Ramos (cell line): Measurements from ENCODE around the gene VPS4B.
"Not testable (repeated sequence)": the region's sequence is repeated elsewhere in the genome, so short reads cannot be mapped to it uniquely, and the experiment has no call there.

Experiments used
- in situ Hi-C: fragments of 300-500 bp; cut with MboI; formaldehyde crosslinking; loops from one replicate; pipeline ENCODE4 v1.14.3; 2022; ENCODE audit warnings: low sequenced_read_pairs; ENCODE audit not compliant: unreplicated experiment

VPS4B gene

DNA sequence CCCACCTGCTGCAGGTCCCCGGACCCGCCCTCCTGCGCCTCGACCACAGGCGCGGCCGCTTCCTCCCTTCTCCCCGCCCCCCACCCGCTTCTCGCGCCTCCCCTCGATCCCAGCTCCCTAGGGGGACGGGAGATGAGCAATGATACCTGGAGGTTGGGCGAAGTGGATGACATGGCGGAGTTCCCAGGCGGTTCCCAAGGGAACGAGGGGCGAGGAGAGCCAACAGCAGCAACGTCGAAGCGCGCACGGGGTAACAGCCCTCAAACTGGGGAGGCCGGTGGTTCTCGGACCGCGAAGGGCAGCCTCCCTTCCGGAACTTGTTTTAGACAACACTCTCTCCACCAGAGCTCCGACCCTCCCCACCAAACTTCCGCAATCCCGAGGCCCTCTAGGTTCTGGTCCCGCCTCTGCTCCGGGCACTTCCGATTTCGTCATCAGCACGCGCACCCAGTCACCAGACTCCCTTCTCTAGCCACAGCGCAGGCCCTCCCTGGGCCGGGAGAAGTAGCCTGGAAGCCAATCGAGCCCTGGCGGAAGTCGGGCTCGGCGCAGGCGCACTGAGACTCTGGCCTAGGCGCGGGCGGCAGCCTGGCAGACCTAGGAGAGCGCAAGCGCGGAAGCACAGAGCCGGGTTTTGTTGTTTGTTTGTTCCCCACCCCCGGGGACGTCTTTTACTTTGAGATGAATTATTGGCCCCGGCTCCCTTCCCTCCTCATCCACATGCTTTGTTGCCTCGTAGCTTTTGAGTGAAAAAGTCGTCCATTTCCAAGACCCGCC, at the start of gene VPS4B:
TSS of gene VPS4B (minus strand) at position 390 of the 777 bp plus-strand sequence. CDS start at position 173, 217 bp downstream.
- in situ Hi-C loops, result no loop called here

DNA sequence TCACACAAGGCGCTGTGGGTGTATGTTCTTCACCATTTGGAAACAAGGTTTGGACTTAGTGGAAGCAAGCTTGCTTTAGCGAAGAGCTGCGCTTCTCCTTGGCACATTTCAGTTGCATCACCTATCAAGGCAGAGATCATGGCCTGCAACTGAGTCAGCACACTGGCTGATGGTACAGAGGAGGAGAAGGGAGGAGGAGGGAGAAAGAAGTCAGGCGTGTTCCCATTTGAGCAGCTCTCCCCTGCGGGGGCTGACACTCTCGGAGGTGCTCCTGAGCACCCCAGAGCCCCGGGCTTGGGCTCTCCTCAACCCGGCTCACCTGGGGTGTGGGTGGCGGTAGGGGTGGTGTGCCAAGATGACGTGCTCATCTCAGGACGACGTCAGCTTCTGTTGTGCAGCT, 48.5 kb upstream of the VPS4B start:
- in situ Hi-C loops, result no loop called here

DNA sequence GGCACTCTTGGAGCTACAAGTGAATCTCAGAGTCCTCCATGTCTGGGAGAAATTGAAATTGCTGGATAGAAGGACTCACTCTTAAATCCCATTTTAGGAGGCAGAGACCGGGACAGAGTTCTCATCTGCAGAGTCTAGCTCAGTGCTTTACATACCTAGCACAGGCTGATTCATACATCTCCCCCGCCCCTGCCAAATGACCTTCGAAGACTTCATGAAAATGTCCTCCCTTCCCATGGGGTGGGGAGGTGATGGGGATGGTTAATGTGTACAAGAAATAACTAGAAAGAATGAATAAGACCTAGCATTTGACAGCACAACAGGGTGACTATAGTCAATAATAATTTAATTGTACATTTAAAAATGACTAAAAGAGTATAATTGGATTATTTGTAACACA, 46.3 kb upstream of the VPS4B start:
- in situ Hi-C loops, result no loop called here

DNA sequence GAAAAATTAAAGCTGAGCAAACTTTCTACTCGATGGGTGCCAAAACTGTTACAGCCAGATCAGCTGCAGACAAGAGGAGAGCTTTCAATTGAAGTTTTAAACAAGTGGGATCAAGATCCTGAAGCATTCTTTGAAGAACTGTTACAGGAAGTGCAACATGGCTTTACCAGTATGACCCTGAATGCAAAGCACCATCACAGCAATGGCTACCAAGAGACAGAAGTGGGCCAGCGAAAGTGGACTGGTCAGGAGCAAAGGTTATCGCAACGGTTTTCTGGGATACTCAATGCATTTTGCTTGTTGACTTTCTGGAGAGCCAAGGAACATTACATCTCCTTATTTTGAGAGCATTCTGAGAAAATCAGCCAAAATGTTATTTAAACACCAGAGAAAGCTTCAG, 45.4 kb upstream of the VPS4B start:
- in situ Hi-C loops, result no loop called here

DNA sequence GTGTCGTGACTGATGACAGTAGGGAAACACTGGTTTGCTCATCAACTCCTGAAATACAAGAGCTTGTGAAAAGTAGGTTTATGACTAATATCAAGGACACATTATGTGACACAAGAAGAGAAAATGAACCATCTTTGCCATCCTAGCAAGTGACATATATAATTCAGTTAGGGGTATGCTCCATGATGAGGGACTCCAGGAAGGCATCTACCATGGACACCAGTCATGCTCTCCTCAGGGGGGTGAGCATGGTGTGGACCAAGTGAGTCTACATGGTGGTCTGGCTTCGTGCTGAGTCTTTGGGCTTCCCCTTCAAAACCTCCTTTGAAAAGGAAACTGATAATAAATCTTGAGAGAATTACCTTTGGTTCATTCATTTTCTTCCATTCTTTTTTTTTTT, 42.8 kb upstream of the VPS4B start:
- in situ Hi-C loops, result no loop called here

DNA sequence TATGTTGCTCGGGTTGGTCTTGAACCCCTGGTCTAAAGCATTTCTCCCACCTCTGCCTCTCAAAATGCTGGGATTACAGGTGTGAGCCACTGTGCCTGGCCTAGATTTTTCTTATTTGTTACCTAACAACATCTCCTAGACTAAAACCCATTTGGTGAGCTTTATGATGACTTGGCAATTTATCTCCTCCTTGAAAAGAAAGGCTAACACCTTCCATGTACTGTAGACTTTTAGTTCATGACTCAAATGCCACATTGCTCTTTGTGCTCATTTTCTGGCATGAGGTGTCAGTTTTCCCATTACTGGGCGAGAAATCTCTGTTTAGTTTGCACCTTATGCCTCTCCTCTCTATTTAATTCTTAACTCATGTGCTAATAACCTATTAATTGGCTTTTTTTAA, 42.2 kb upstream of the VPS4B start:
- in situ Hi-C loops, result no loop called here

DNA sequence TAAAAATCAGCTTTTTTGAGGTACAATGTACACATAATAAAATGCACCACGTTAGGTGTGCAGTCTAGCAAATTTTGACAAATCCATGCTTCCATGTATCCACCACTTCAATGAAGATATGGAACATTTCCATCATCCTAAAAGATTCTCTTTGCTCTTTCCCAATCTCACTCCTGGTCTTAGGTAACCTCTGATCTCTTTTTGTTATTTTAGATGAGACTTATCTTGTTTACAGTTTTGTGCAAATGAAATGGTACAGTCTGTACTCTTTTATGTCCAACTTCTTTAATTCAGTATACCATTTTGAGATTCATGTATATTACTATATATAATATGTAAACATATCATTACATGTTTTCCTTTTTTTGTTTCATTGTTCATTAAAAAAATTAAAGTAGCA, 38.1 kb upstream of the VPS4B start:
- in situ Hi-C loops, result no loop called here

DNA sequence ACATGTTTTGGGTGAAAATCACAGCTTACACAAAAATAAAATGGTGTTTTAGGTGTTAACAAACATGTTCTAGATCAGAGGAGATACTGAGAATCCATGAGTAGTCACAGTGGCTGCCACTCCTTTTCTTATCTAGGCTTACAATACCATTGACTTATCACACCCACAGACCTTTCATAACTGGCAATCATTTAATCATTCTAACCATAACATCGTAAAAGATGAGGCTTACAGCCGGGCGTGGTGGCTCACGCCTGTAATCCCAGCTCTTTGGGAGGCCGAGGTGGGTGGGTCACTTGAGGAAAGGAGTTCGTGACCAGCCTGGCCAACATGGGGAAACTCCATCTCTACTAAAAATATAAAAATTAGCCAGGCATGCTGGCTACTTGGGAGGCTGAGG, 35.7 kb upstream of the VPS4B start:
- in situ Hi-C loops, result no loop called here

DNA sequence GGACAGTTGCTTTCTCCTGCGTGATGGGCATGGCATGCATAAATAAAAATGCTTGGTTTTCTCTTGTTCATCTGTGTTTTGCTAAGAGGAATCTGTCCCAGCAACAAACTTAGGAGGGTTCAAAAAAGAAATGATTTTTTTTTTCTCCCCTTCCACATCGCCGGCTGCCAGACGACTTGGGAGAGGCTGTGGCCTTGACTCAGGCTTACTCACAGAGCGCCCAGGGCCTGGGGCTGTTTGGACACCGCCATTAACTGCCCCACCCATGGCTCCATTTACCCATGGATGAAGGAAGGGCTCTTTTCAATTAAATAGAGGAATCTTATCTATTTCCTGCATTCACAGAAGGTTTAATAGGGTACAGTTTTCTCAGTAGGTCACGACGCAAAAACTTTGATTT, 32.2 kb upstream of the VPS4B start:
- in situ Hi-C loops, result no loop called here

DNA sequence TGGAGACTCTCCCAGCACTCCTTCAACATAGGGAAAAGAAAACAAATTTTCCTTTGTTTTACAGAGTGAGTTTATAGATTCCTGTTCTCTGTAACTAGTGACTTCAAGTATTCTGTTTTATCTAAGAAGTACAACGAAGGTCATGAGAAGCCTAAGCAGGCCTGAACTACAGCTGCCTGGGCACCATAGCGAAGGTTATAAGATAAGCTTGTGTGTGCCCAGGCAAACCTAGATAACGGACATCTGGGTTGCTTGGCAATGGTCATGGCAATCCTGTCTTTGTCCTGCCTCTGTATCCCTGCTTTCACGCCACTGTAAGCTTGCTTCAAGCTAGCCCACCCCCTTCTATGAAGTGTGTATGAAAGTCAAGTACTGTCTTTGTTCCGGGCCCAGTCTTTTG, 30.5 kb upstream of the VPS4B start:
- in situ Hi-C loops, result not testable (repeated sequence)

DNA sequence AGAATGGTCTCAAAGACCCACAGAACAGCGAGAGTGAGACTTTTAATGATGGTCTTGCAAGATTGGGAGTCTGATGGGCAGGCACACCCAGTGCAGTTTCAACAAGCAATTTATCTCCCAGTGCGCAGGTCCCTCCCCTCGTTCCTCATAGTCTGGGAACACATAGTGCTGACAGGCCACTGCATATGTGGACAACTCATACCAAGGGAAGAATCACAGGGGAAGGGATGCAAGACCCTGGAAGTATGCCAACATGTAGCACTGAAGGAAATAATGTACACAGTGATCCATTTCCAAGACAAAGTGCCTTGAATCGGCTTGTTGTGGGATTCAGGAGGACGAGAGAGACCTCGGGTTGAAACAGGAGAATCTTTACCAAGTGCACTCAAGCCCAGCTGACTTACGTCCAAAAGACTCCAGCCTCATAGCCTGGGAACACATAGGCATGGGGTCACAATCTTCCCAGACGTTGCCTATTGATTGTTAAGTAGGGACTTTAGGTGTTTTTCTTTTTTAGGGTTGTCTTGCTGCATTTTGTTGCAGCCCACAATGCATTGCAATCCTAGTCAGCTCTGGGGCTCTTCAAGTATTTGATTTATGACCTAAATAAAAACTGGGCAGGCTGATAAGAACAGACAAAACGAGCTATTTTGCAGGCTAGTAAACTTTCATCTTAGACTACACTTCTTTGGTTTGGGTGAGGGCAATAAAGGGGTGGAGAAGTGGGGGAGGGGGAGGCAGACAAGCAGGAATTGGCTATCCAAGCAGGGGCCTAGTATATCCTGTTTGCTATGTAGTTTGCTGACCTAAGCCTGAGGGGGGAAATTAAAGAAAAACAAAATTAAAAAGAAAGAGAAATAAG, 29.8 kb upstream of the VPS4B start:
- in situ Hi-C loops, result no loop called here

DNA sequence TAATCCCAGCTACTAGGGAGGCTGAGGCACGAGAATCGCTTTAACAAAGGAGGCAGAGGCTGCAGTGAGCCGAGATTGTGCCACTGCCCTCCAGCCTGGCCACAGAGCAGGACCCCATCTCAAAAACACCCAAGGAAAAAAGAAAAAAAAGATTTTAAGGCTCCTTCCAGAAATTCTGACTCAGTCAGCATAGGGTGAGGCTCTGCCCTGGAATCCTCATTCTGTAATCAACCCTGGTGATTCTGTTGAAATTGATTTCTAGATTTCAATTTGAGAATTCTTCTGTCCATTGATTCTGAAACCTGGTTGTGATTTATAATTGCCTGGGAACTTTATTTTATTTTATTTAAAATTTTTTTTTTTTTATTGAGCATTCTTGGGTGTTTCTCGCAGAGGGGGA, 27.1 kb upstream of the VPS4B start:
- in situ Hi-C loops, result loop anchor here (25.0 kb wide), 1 partner anchor 312 kb away; no protein-coding TSS in a partner anchor

DNA sequence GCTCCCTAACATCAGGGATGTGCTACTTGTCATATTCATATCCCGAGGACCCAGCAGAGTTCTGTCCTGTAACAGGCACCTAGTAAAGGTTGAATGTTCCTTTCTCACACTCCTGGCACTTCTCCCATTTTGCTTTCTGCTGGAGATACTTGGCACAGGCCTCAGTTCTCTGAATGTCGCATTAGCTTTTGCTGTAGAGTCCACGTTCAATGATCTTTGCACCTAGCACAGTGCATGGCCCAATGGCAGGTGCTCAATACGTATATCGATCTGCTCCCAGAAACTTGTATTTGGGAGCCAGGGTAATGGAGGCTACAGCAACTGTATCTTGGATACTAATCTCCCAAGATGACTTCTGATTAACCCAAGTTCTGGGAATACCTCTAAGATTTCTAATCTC, 24.8 kb upstream of the VPS4B start:
- in situ Hi-C loops, result loop anchor here (25.0 kb wide), 1 partner anchor 310 kb away; no protein-coding TSS in a partner anchor

DNA sequence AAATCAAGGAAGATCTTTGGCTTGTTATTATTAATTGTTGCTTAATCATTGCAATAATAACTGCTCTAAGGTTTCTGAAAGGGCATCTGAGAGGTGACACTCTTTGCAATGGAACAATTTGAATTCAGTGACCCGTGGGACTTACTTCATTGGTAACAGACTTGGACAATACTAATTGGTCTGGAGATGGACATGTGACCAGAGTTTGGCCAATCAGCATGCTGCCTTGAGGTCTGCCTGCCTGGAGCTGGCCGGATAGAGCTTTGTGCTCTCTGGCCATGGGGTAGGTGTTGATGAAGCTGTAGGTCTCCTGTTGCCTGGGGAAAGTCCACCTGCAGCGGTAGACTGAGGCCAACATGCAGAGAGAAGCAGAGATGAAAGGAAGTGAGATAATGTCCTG, 24.0 kb upstream of the VPS4B start:
- in situ Hi-C loops, result loop anchor here (25.0 kb wide), 1 partner anchor 309 kb away; no protein-coding TSS in a partner anchor

DNA sequence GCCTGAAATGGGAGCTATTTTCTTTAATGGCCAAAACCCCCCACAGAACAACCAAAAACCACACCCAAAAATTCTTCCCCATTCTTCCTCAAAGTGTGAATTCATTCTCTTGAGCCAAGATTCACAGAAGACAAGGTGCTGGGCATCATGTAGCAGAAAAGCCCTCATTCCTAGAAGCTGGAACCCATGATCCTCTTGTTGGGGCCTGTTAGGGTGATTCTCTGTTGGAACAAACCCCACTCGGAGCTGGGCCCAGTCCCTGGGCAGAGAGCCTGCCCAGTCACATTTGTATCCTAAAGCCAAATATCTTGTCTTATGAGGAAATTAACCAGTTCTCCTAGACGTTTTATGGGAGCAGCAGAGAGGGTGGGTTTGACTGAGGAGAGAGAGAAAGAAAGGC, 22.8 kb upstream of the VPS4B start:
- in situ Hi-C loops, result loop anchor here (25.0 kb wide), 1 partner anchor 308 kb away; no protein-coding TSS in a partner anchor

DNA sequence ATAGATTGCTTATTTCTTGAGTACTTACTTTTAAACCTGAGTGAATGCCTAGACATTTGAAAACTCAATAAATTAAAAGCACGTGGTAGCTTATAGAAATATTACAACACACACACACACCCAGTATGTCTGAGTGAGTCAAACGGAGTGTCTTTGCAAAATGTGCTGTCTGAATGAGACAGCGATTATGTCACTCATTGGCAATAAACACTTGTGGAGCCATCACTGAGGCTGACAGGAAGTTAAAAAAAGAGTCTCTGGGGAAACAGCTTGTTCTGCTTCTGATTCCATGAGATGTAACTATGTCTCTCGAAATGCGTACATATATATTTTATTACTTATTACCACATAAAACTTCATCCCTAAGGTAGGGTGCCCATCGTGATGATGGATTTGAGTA, 22.3 kb upstream of the VPS4B start:
- in situ Hi-C loops, result loop anchor here (25.0 kb wide), 1 partner anchor 307 kb away; no protein-coding TSS in a partner anchor

DNA sequence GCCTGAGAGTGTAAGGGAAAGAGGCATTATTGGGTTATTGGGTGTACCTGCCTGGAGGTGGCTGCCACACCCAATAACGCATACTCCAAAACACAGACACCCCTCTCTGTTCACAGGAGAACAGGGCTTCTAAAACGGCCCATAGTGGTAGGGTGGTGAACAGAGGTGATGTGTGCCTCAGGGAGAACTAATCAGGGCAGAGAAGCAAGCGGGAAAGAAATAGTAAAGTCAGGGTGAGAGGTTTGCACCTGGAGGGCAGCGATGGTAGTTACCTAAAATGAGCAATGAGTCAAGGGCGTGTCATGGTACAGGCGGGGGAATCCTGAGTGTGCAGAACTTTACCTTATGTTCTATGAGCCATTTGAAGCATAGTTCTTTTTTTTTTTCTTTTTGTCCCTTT, 21.6 kb upstream of the VPS4B start:
- in situ Hi-C loops, result loop anchor here (25.0 kb wide), 1 partner anchor 307 kb away; no protein-coding TSS in a partner anchor

DNA sequence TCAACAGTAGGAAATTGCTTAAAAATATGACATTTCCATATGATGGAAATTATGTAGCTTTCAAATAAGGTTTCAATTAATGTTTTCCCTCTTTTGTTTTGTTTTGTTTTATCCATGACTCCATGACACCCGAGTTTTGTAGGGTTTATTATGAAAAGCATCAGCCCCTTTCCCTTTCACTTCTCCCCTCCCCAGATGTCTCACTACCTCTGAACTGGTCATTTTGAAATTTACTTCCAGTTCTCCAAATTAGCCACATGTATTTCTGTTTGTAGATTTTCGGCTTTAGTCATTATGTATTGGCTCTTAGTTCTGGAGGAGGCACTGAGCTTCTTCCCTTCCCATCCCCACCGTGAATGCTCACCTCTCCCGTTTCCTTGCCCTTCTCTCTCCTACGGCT, 18.6 kb upstream of the VPS4B start:
- in situ Hi-C loops, result loop anchor here (25.0 kb wide), 1 partner anchor 304 kb away; no protein-coding TSS in a partner anchor

DNA sequence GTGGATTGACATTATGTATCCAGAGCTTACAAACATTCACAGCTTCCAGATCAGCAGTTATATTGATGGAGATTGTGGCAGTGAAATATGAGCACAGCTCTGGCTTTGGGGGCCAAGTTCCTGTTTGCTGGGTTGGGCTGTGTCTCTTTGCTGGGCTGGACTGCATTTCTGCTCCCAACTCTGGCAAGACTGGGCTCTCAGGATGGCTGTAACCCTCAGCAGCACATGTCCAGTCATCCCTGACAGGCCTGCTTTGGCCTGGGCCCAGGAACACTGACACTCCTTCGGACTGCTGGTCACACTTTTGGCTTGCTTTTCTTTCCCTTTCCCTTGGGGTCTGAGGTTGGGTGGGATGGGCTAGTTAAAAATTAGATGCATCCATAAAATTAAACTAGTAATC, 17.9 kb upstream of the VPS4B start:
- in situ Hi-C loops, result loop anchor here (25.0 kb wide), 1 partner anchor 303 kb away; no protein-coding TSS in a partner anchor

DNA sequence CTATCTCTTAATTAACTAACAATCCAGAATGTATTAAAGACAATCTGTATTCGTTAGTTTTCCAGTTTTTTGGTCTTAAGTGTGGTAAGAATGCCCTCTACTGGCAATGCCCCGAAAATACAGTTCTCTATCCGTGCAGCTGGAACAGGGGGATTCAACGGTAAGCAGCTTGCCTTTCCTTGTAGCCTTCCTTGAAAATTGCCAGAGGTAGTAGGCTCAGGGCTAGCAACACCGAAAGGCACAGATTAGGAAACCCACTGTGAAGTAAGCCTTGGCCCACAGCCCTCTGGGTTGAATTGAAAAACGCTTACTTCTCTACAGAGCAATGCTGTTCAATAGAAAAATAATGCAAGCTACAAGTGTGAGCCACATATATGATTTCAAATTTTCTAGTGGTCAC, 17.1 kb upstream of the VPS4B start:
- in situ Hi-C loops, result loop anchor here (10.0 to 25.0 kb wide), 2 partner anchors 302 to 425 kb away; no protein-coding TSS in a partner anchor

DNA sequence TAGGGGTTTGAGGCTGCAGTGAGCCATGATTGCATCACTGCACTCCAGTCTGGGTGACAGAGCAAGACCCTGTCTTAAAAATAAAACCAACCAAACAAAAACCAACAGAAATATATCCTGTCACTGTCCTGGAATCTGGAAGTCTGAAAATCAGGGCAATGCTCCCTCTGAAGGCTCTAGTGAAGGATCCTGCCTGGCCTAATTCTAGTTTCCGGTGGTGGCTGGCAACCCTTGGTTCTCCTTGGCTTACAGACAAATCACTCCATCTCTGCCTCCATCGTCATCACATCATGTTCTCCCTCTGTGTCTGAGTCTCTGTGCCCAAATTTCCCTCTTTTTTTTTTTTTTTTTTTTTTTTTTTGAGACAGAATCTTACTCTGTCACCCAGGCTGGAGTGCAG, 15.9 kb upstream of the VPS4B start:
- in situ Hi-C loops, result loop anchor here (10.0 to 25.0 kb wide), 2 partner anchors 301 to 423 kb away; no protein-coding TSS in a partner anchor
